Measurements from ENCODE around the gene GPC6.

GPC6 gene

DNA sequence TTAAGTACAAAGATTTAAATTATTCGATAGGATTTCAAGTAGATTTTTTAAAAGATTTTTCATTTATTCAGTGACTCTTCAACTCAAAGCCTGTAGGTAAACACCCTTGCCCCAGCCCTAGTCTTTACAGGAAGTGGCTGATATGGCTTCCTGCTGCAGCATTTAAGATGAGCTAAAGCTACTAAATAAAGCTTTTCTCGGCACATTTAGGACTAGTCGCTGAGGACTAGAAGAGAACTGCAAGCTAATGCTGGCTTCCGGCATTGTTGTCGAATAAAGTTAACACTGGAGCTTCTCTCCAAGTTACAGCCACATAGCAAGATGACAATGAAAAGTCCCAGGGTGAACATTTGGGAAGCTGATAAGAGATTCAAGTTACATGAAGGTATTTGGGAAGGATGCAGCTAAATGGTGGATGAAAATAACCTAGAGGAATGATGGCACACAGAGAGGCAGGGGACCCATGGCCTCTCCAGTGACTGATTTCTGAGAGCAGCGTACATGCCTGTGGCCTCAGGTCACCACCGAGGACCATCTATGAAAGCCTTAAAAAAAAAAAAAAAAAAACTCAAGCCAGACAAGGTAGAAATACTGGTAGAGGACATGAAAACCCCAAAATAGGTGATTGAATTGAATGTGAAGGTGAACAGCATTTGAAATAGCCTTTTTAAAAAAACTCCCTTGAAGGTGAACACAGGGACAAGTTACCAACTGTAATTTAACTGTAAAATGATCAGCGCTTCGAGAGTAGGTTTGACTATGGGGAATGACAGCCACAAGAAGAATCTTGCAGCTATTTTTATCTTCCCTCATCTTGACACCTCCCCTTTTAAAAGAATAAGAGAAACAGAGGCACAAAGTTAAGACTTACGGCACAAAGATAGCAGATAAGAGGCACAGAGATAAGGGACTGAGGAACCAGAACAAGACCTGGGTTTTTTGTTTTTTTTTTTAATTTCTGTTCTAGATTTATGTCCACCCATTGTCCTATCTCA lies 1097.5 kb downstream of the GPC6 start:
- no peak for TF ChIP-seq CTCF (IDR thresholded peaks at IDR 0.05; ENCODE audit: borderline replicate concordance, insufficient read depth, low read depth, low read length)
- H3K4me3 ChIP-seq (ENCODE audit: low read depth, low read length) = no peak overlapping the region

DNA sequence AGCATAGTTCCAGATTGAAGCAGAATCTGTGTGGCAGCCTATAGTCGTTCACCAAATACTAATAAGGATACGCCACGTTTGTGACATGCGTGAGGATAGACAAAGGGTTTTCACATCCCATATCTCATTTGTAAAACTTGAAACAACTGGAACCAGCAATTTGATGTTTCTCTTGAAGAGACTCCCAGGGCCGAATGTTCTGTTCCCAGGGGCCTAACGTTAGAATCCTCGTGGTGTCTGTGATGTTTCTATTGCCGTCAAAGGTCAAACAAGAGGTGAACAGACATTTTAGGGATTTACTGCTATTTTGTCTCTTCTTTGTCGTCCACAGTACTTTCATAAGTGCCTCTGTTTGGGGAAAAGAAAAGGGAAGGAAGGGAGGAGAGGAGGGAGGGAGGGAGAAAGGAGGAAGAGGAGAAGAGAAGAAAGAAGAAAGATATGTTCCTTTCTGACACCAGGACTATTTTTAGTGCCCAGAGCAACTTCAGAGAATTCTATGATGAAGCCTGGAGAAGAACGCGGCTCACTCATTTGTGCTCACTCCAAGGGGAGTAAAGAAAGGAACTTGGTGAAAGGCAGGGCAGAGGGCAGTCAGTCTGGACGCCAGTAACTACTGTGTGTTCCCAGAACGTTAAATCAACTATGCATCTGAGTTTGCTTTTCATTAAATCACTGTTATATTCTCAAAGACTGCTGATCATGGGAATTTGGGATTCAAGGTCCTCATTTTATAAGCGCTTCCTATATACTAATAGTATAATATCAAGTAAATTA lies 1098.3 kb downstream of the GPC6 start:
- TF ChIP-seq CTCF (IDR thresholded peaks at IDR 0.05; ENCODE audit: borderline replicate concordance, insufficient read depth, low read depth, low read length) = no peak
- no peak overlapping the region for H3K4me3 ChIP-seq (ENCODE audit: low read depth, low read length)

DNA sequence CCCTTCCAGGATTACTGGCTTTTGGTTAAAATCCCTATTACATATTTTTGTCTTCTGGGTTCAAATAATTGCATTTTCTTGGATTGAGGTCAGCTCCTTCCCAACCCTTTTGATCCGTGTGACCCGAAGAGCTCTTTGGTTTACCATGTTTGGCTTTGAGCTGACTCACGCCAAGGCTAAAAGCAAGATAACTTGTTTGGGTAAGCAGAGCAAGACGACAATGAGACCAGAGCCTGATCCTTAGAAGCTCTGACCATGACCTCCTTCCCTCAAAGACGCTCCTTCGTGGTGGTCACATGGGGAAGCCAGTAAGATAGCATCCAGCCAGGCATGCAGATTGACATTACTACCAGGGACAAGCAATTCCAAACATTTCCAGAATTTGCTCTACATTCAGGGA lies 1099.0 kb downstream of the GPC6 start:
- TF ChIP-seq CTCF (IDR thresholded peaks at IDR 0.05; ENCODE audit: borderline replicate concordance, insufficient read depth, low read depth, low read length) = no peak
- H3K4me3 ChIP-seq (ENCODE audit: low read depth, low read length) = no peak overlapping the region

DNA sequence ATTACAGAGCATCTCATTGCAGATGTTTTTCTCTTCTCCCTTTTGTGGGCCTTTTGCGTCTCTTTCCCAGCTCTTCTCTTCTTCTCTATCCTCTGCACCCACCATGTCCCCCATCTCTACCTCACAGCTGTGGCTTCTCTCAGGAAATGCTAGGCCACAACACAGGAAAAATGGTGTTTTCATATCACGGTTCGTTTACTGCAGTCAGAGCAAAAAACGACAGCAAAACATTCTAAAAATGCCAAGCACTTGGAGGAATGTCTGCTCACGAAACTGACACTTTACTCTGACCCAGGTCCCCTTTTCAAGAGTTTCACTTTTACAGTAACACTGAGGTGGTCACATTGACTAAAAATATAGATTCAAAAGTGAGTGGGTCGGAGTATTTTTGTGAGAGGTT lies 1100.7 kb downstream of the GPC6 start:
- H3K4me3 ChIP-seq (ENCODE audit: low read depth, low read length) = no peak overlapping the region
- TF ChIP-seq CTCF (IDR thresholded peaks at IDR 0.05; ENCODE audit: borderline replicate concordance, insufficient read depth, low read depth, low read length) = no peak

DNA sequence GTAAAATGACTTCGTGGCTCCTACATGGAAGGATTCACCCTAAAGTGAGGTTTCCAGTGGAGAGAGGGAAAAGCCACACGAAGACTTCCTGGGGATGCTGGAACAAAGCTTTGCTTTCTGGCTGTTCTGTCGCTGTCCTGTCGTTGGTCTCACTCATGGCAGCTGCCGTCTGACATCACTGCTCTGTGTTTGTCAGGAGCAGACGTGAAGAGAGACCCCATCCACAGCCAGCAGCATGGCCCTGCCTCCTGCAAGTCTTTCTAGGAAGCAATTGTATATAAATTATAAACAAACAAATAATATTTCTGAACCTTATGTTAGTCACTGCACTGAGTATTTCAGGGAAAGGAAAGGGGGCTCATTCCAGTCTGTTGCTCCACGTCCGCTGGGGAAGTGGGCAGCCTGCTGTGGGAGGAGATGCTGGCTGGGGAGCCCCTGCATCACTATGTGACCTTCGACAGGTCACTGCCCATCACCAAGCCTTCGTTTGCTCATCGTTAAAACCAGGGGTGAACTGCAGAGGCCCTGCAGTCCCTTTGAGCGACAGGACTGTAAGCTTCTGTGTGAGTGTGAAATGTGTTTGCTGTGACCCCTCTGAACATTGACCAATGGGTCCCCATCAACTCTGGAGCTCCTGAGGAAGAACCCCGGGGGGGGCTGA lies 1101.9 kb downstream of the GPC6 start:
- no peak for TF ChIP-seq CTCF (IDR thresholded peaks at IDR 0.05; ENCODE audit: borderline replicate concordance, insufficient read depth, low read depth, low read length)

GRCh38 chr13:94329277-94329676 lies 1102.7 kb downstream of the GPC6 start:
- H3K4me3 ChIP-seq (ENCODE audit: low read depth, low read length) = no peak overlapping the region
- TF ChIP-seq CTCF (IDR thresholded peaks at IDR 0.05; ENCODE audit: borderline replicate concordance, insufficient read depth, low read depth, low read length) = no peak

More for the DNA sequence above, 1101.9 kb downstream of the GPC6 start:
- no peak overlapping the region for H3K4me3 ChIP-seq (ENCODE audit: low read depth, low read length)

All from GM12875 (cell line).